ENCODE data around the gene CCDC91. TPM values are rescaled to one million over a fixed set of nuclear protein-coding genes. Genes with fewer than 3 reads are reported as not detected.

CCDC91 gene
- polyA plus RNA-seq, 3 donors = 6.3 to 18.1 (median 15.6) TPM

- Histone ChIP-seq H2AFZ (ENCODE audit: insufficient read depth, low read depth, low read length, poor library complexity, severe bottlenecking) (no peak overlapping the region), H4K20me1 (ENCODE audit: insufficient read depth, low read length) (no peaks in the 10 kb centered on the region), H3K9ac (ENCODE audit: insufficient read depth, low read length, poor library complexity, severe bottlenecking) (no peak overlapping the region), H3K79me2 (ENCODE audit: insufficient read depth, low read length) (peaks cover 3% of the 10 kb centered on the region), H3K36me3 (replicated peaks in 1 of 2; ENCODE audit: control insufficient read depth in 1 of 2, insufficient read depth in 2 of 2, low read length in 2 of 2) (peaks cover 0 to 32% of the 10 kb centered on the region in 2 donors), H3K4me3 (replicated peaks in 1 of 3; ENCODE audit: low read depth in 2 of 3, low read length in 3 of 3) (no peak overlapping the region), H3K4me2 (replicated peaks; ENCODE audit: extremely low read depth, low read length, poor library complexity, severe bottlenecking) (no peak overlapping the region), H3K4me1 (ENCODE audit: control insufficient read depth in 1 of 2, insufficient read depth in 2 of 2, low read length in 2 of 2) (peaks cover 0 to 2% of the 10 kb centered on the region in 2 donors), H3K9me3 (replicated peaks in 1 of 2; ENCODE audit: control insufficient read depth in 1 of 2, insufficient read depth in 1 of 2, low read length in 2 of 2) (peaks cover 15 to 22% of the 10 kb centered on the region in 2 donors), H3K27me3 (ENCODE audit: control insufficient read depth in 2 of 2, insufficient read depth in 2 of 2, low read length in 2 of 2) (no peaks in the 10 kb centered on the region), H3K27ac (ENCODE audit: low read depth in 1 of 2, low read length in 2 of 2) (no peak overlapping the region)
- no peak for DNase-seq
- Mint-ChIP-seq H3K4me1 (peaks cover 15% of the 10 kb centered on the region), H3K4me3 (no peak overlapping the region), H3K27me3 (ENCODE audit: low read depth in 3 of 3) (no peaks in the 10 kb centered on the region), H3K27ac (no peak overlapping the region), H3K36me3 (peaks cover 17 to 33% of the 10 kb centered on the region in 2 donors), H3K9me3 (peaks cover 11 to 31% (median 14%) of the 10 kb centered on the region in 7 donors)
- intact Hi-C loops (cut with micrococcal nuclease) = no loop called here
- TF ChIP-seq, protein P1, sequence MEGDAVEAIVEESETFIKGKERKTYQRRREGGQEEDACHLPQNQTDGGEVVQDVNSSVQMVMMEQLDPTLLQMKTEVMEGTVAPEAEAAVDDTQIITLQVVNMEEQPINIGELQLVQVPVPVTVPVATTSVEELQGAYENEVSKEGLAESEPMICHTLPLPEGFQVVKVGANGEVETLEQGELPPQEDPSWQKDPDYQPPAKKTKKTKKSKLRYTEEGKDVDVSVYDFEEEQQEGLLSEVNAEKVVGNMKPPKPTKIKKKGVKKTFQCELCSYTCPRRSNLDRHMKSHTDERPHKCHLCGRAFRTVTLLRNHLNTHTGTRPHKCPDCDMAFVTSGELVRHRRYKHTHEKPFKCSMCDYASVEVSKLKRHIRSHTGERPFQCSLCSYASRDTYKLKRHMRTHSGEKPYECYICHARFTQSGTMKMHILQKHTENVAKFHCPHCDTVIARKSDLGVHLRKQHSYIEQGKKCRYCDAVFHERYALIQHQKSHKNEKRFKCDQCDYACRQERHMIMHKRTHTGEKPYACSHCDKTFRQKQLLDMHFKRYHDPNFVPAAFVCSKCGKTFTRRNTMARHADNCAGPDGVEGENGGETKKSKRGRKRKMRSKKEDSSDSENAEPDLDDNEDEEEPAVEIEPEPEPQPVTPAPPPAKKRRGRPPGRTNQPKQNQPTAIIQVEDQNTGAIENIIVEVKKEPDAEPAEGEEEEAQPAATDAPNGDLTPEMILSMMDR (IDR thresholded peaks at IDR 0.05) = no peak
Measured at GRCh38 chr12:28215021-28215420, 24.8 kb downstream of the CCDC91 start.

- no peak overlapping the region for H3K9ac ChIP-seq (ENCODE audit: insufficient read depth, low read length, poor library complexity, severe bottlenecking)
- H3K27ac Mint-ChIP-seq = no peak overlapping the region
- H3K27me3 Mint-ChIP-seq (ENCODE audit: low read depth in 3 of 3) = no peaks in the 10 kb centered on the region
- peaks cover 0 to 23% of the 10 kb centered on the region in 2 donors for H3K36me3 ChIP-seq (replicated peaks in 1 of 2; ENCODE audit: control insufficient read depth in 1 of 2, insufficient read depth in 2 of 2, low read length in 2 of 2)
- H3K9me3 ChIP-seq (replicated peaks in 1 of 2; ENCODE audit: control insufficient read depth in 1 of 2, insufficient read depth in 1 of 2, low read length in 2 of 2) = peaks cover 7 to 16% of the 10 kb centered on the region in 2 donors
- no CpG with 5 or more reads among the region's 2 CpGs for WGBS (ENCODE audit: insufficient coverage)
- no peak overlapping the region for H3K4me3 ChIP-seq (replicated peaks in 1 of 3; ENCODE audit: low read depth in 2 of 3, low read length in 3 of 3)
- H3K4me2 ChIP-seq (replicated peaks; ENCODE audit: extremely low read depth, low read length, poor library complexity, severe bottlenecking) = no peak overlapping the region
- H3K4me3 Mint-ChIP-seq = no peak overlapping the region
- H3K4me1 Mint-ChIP-seq = peaks cover 15% of the 10 kb centered on the region
- intact Hi-C loops (cut with micrococcal nuclease) = no loop called here
- H3K36me3 Mint-ChIP-seq = peaks cover 12 to 25% of the 10 kb centered on the region in 2 donors
- H3K27ac ChIP-seq (ENCODE audit: low read depth in 1 of 2, low read length in 2 of 2) = no peak overlapping the region
- TF ChIP-seq, protein P1 (IDR thresholded peaks at IDR 0.05) = no peak
- peaks cover 9 to 24% (median 12%) of the 10 kb centered on the region in 7 donors for H3K9me3 Mint-ChIP-seq
- H3K27me3 ChIP-seq (ENCODE audit: control insufficient read depth in 2 of 2, insufficient read depth in 2 of 2, low read length in 2 of 2) = no peaks in the 10 kb centered on the region
- no peak for DNase-seq
- no peaks in the 10 kb centered on the region for H4K20me1 ChIP-seq (ENCODE audit: insufficient read depth, low read length)
- no peak overlapping the region for H2AFZ ChIP-seq (ENCODE audit: insufficient read depth, low read depth, low read length, poor library complexity, severe bottlenecking)
- peaks cover 0 to 2% of the 10 kb centered on the region in 2 donors for H3K4me1 ChIP-seq (ENCODE audit: control insufficient read depth in 1 of 2, insufficient read depth in 2 of 2, low read length in 2 of 2)
- H3K79me2 ChIP-seq (ENCODE audit: insufficient read depth, low read length) = peaks cover 3% of the 10 kb centered on the region
Measured at GRCh38 chr12:28216016-28216415, 25.8 kb downstream of the CCDC91 start.

All from CD14-positive monocyte (primary cell).